ENCODE measurements around the gene SLC22A14. TPM values are rescaled to one million over a fixed set of nuclear protein-coding genes. Genes with fewer than 3 reads are reported as not detected.
"Not testable (repeated sequence)": the region's sequence is repeated elsewhere in the genome, so short reads cannot be mapped to it uniquely, and the experiment has no call there.

SLC22A14 gene
- total RNA-seq, 4 donors from 2014 or later: 0.28 TPM; not detected in 3

DNA sequence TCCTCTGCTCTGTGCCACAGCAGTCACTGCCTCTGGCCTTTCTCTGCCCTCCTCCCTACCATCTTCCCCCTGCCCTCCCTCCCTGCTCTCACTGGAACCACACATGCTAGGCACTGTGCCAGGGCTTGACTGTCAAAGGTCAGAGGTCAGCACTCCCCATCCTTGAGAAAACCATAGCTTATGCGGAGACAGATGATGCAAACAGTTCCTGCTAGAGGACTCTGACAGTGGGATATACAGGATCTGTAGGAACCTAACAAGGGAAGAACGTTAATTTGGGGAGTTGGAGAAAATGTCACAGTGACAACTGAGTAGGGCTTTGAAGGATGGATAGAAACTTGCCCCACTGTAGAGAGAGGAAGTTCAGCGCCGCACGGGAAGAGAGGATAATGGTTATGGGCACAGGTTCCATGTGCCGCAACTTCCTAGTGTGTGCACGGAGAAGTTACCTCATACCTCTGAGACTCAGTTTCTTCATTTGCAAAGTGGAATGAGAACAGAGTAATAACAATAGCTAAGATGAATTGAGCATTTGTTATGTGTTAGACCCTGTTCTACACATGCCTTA is 35.2 kb downstream of the SLC22A14 start:
- H3K36me3 ChIP-seq: no peaks in the 10 kb centered on the region
- TF ChIP-seq POLR2A (IDR thresholded peaks at IDR 0.05) (no peak), CTCF (IDR thresholded peaks at IDR 0.05) (no peak)
- H3K27ac ChIP-seq: no peak overlapping the region
- H3K9me3 ChIP-seq: no peaks in the 10 kb centered on the region
- intact Hi-C loops (cut with DNase I; ENCODE audit: low total_unique reads): no loop called here
- H3K4me3 ChIP-seq: no peak overlapping the region
- no peak for DNase-seq
- H3K27me3 ChIP-seq: no peaks in the 10 kb centered on the region
- no peaks in the 10 kb centered on the region for H3K4me1 ChIP-seq

GRCh38 chr3:38318766-38319671 is 36.9 kb downstream of the SLC22A14 start:
- Histone ChIP-seq H3K4me3 (no peak overlapping the region), H3K27me3 (no peaks in the 10 kb centered on the region), H3K9me3 (no peaks in the 10 kb centered on the region), H3K27ac (no peak overlapping the region), H3K4me1 (no peaks in the 10 kb centered on the region), H3K36me3 (no peaks in the 10 kb centered on the region)
- TF ChIP-seq POLR2A (IDR thresholded peaks at IDR 0.05) (no peak), CTCF (IDR thresholded peaks at IDR 0.05) (no peak)
- no peak for DNase-seq
- intact Hi-C loops (cut with DNase I; ENCODE audit: low total_unique reads): no loop called here

- H3K4me1 ChIP-seq; H3K4me3 ChIP-seq; DNase-seq; H3K27me3 ChIP-seq; intact Hi-C loops (cut with DNase I; ENCODE audit: low total_unique reads); H3K36me3 ChIP-seq; H3K9me3 ChIP-seq; H3K27ac ChIP-seq: not testable (repeated sequence)
Measured at GRCh38 chr3:38320638-38321037, 38.5 kb downstream of the SLC22A14 start.

DNA sequence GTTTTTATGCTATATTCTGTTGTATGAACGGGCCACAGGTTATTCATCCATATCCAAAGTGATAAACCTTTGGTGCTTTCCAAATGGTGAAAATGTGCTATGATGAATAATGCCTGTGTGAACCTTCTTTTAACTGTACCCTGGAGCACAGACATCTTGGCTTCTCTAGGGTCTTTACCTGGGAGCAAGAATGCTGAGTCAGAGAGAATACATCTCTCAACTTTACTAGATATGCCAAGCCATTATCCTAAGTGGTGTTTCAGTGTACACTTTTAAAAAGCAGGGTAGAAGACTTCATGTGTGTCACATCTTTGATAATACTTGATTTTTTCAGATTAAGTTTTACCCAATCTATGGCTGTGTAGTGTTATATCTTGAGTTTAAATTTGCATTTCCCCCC is 41.0 kb downstream of the SLC22A14 start:
- DNase-seq: no peak
- H3K36me3 ChIP-seq: no peaks in the 10 kb centered on the region
- TF ChIP-seq CTCF (IDR thresholded peaks at IDR 0.05): no peak
- no peak for TF ChIP-seq POLR2A (IDR thresholded peaks at IDR 0.05)
- no peak overlapping the region for H3K4me3 ChIP-seq
- intact Hi-C loops (cut with DNase I; ENCODE audit: low total_unique reads): no loop called here
- no peaks in the 10 kb centered on the region for H3K9me3 ChIP-seq
- H3K4me1 ChIP-seq: no peaks in the 10 kb centered on the region
- no peak overlapping the region for H3K27ac ChIP-seq
- no peaks in the 10 kb centered on the region for H3K27me3 ChIP-seq

DNA sequence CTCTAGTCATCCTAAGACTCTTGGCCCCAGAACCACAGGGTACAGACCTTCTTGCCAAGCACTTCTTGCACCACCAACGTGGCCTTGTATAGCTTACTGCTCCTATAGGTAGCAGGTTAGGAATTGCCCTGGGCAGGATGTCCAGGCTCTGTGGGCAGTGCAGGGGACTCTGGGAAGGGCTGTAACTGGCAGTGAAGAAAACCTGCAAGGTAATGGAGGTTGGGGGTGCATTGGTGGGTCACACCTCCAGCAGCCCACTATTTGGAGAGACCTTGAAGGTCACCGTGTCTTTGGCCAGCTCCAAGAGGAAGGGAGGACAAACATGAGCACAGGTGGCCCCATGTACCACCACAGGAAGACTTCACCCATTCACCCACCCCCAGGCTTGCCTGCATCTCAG is 43.2 kb downstream of the SLC22A14 start:
- H3K36me3 ChIP-seq: no peaks in the 10 kb centered on the region
- H3K4me1 ChIP-seq: no peaks in the 10 kb centered on the region
- no peak for DNase-seq
- H3K27ac ChIP-seq: no peak overlapping the region
- H3K4me3 ChIP-seq: no peak overlapping the region
- TF ChIP-seq CTCF (IDR thresholded peaks at IDR 0.05): no peak
- TF ChIP-seq POLR2A (IDR thresholded peaks at IDR 0.05): no peak
- no peaks in the 10 kb centered on the region for H3K9me3 ChIP-seq
- no peaks in the 10 kb centered on the region for H3K27me3 ChIP-seq
- intact Hi-C loops (cut with DNase I; ENCODE audit: low total_unique reads): no loop called here
